ENCODE measurements around the gene CEBPA. TPM values are rescaled to one million over a fixed set of nuclear protein-coding genes. Genes with fewer than 3 reads are reported as not detected.

CEBPA gene
- total RNA-seq, 1 experiment from 2014 or later, result 3.2 TPM

GRCh38 chr19:33301900-33302174, 497 bp downstream of the CEBPA start:
- Histone ChIP-seq H2BK20ac (ENCODE audit: low read depth, low read length, poor library complexity, severe bottlenecking) (no peak overlapping the region), H4K8ac (replicated peaks; ENCODE audit: insufficient read length, low read depth, low read length) (no peak overlapping the region), H3K9ac (ENCODE audit: extremely low read depth, insufficient read length, low read length) (no peak overlapping the region), H3K4ac (ENCODE audit: low read depth, low read length) (no peak overlapping the region), H3K4me2 (ENCODE audit: insufficient read depth, insufficient read length, low read length) (peak overlapping the region; percentile 12), H3K27me3 (ENCODE audit: insufficient read depth, low read length) (peaks cover 18% of the 10 kb centered on the region; the same call in 1 of the 2 replicates), H3K14ac (ENCODE audit: insufficient read depth, low read length) (no peak overlapping the region; the same call in 1 of the 2 replicates), H3K79me1 (ENCODE audit: insufficient read depth, low read depth, low read length, poor library complexity, severe bottlenecking) (no peaks in the 10 kb centered on the region), H4K20me1 (ENCODE audit: control insufficient read depth, insufficient read depth, insufficient read length) (no peaks in the 10 kb centered on the region), H3T11ph (ENCODE audit: low read length) (no peak overlapping the region), H3K56ac (ENCODE audit: insufficient read length, low read depth, low read length) (no peak overlapping the region), H2AFZ (ENCODE audit: low read length) (no peak overlapping the region), H2BK5ac (ENCODE audit: insufficient read length, low read length) (no peak overlapping the region), H3K23ac (ENCODE audit: insufficient read length, low read depth, low read length) (no peak overlapping the region), H2BK15ac (ENCODE audit: low read depth, low read length) (no peak overlapping the region), H4K91ac (ENCODE audit: insufficient read length, low read depth, low read length) (no peak overlapping the region), H3K23me2 (ENCODE audit: insufficient read length, low read depth, low read length, poor library complexity, severe bottlenecking) (peaks cover 3% of the 10 kb centered on the region), H2AK5ac (ENCODE audit: insufficient read length, low read length) (no peak overlapping the region), H3K9me3 (ENCODE audit: control insufficient read depth, low read depth, low read length) (no peaks in the 10 kb centered on the region), H3K27ac (ENCODE audit: insufficient read length, low read depth, low read length) (no peak overlapping the region), H4K5ac (ENCODE audit: insufficient read length, low read depth, low read length) (no peak overlapping the region), H2BK12ac (ENCODE audit: insufficient read length, low read depth, low read length) (no peak overlapping the region), H3K79me2 (ENCODE audit: insufficient read depth, low read length) (no peaks in the 10 kb centered on the region), H3K4me1 (ENCODE audit: insufficient read depth, low read length) (no peaks in the 10 kb centered on the region), H3K18ac (ENCODE audit: insufficient read length, low read depth, low read length) (no peak overlapping the region), H2BK120ac (ENCODE audit: low read depth, low read length, poor library complexity, severe bottlenecking) (no peak overlapping the region)
- H3K9me3 Mint-ChIP-seq, result no peaks in the 10 kb centered on the region
- H3K4me1 Mint-ChIP-seq, result peaks cover 20 to 27% of the 10 kb centered on the region in 2 experiments
- H3K27me3 Mint-ChIP-seq (ENCODE audit: low read depth), result peaks cover 46% of the 10 kb centered on the region
- no peak overlapping the region; a peak in 1 of 5 replicates for H3K4me3 Mint-ChIP-seq
- no CpG with 5 or more reads among the region's 41 CpGs for WGBS (ENCODE audit: extremely low coverage, insufficient read length, low lambda C conversion rate)
- no peak for TF ChIP-seq CTCF (conservative IDR thresholded peaks at IDR 0.05)
- DNase-seq, result no peak
- no peak overlapping the region for H3K27ac Mint-ChIP-seq
- peaks cover 0 to 7% (median 0%) of the 10 kb centered on the region in 3 experiments; a peak in 1 of 7 replicates for H3K36me3 Mint-ChIP-seq (ENCODE audit: insufficient read depth in 1 of 3, low read depth in 3 of 3)

Measured in H9 (cell line).